ENCODE results near the gene SLC22A23. TPM values are rescaled to one million over a fixed set of nuclear protein-coding genes. Genes with fewer than 3 reads are reported as not detected.
"Not testable (repeated sequence)": the region's sequence is repeated elsewhere in the genome, so short reads cannot be mapped to it uniquely, and the experiment has no call there.

Gene SLC22A23
- total and polyA plus RNA-seq, 12 donors: 2.3 to 18.5 (median 5.3) TPM

GRCh38 chr6:3379482-3380060 is 77.3 kb downstream of the SLC22A23 start:
- DNase-seq: no peak
- peaks cover 6 to 10% of the 10 kb centered on the region in 2 donors for H3K4me1 ChIP-seq (replicated peaks in 1 of 2)
- H3K27me3 ChIP-seq: no peaks in the 10 kb centered on the region
- intact Hi-C loops (cut with DNase I): no loop called here
- H3K9me3 ChIP-seq (replicated peaks in 1 of 3): no peaks in the 10 kb centered on the region
- H3K27ac ChIP-seq: no peak overlapping the region
- WGBS, 4 donors: 87 to 91% (median 90%) methylated on average over 10 of the region's 10 CpGs
- TF ChIP-seq POLR2A (IDR thresholded peaks at IDR 0.05) (no peak), CTCF (IDR thresholded peaks at IDR 0.05) (no peak)
- H3K36me3 ChIP-seq (replicated peaks in 1 of 2): no peaks in the 10 kb centered on the region
- no peak overlapping the region for H3K4me3 ChIP-seq

- H3K36me3 ChIP-seq (replicated peaks in 1 of 2); H3K27ac ChIP-seq; intact Hi-C loops (cut with DNase I); H3K4me1 ChIP-seq (replicated peaks in 1 of 2); H3K4me3 ChIP-seq; H3K9me3 ChIP-seq (replicated peaks in 1 of 3); DNase-seq; H3K27me3 ChIP-seq: not testable (repeated sequence)
- 71 to 91% (median 82%) methylated on average over 4 of the region's 4 CpGs for WGBS, 4 donors
Observed at GRCh38 chr6:3378808-3379207, 78.0 kb downstream of the SLC22A23 start.

DNA sequence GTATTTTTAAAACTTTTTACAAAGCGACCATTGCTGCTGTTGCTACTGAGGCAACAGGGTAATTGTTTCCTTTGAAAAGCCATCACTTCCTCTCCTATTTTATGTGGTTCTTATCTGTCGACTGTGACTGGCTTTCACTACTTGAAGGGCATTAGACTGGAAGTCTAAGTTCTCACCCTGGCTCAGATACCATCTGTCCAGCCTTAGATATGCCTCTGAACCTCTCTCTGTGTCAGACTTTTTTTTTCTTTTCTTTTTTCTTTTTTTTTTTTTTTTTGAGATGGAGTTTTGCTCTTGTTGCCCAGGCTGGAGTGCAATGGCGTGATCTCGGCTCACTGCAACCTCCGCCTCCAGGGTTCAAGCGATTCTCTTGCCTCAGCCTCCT is 78.5 kb downstream of the SLC22A23 start:
- H3K4me3 ChIP-seq; H3K4me1 ChIP-seq (replicated peaks in 1 of 2); H3K27ac ChIP-seq; DNase-seq; H3K27me3 ChIP-seq; intact Hi-C loops (cut with DNase I); H3K36me3 ChIP-seq (replicated peaks in 1 of 2); H3K9me3 ChIP-seq (replicated peaks in 1 of 3): not testable (repeated sequence)
- WGBS, 4 donors: 82 to 86% (median 84%) methylated on average over 6 of the region's 6 CpGs

DNA sequence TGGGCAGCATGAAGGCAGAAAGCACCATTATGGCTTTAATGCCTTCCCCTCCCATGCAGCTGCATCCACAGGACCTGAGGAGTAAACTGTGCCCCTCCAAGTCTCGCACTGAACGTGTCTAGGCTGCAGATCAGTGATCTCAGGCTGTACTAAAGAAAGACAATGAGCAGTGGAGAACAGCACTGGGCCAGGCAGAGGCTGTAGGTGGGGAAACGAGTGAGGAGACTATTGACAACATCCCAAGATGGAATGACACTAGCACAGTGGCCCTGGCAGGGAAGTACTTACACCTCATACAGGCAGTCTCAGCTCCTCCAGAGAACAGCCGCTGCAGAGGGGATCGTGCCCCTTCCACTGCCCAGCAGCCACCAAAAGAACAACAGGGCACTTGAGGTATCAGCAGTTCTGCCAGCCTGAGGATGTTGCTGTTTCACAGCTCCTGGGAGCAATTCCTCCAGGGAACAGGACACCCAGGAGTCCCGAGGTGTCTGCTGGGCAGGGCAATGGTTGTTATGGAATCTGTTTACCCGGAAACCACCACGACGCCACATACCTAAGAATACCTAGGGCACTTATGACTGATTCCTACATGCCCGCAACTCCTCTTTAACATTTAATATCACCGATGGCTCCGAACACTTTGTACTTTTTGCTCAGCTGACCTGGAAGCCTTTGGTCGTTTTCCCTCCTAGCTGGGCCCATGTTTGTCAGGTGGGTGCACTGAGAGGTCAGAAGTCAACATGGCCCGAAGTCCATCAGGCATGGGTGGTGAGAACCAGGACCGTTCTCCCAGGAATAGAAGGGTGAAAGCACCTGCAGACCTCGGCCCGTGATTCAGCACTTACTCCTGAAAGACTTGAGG is 79.1 kb downstream of the SLC22A23 start:
- no peaks in the 10 kb centered on the region for H3K9me3 ChIP-seq (replicated peaks in 1 of 3)
- no peak for DNase-seq
- intact Hi-C loops (cut with DNase I): no loop called here
- TF ChIP-seq POLR2A (IDR thresholded peaks at IDR 0.05) (no peak), CTCF (IDR thresholded peaks at IDR 0.05) (no peak)
- WGBS, 4 donors: 88 to 92% (median 90%) methylated on average over 15 to 17 of the region's 17 CpGs
- no peaks in the 10 kb centered on the region for H3K36me3 ChIP-seq (replicated peaks in 1 of 2)
- H3K27ac ChIP-seq: no peak overlapping the region
- H3K27me3 ChIP-seq: no peaks in the 10 kb centered on the region
- no peaks in the 10 kb centered on the region for H3K4me1 ChIP-seq (replicated peaks in 1 of 2)
- H3K4me3 ChIP-seq: no peak overlapping the region

- WGBS, 4 donors: 83 to 95% (median 92%) methylated on average over 3 of the region's 3 CpGs
- DNase-seq: no peak
- Histone ChIP-seq H3K4me3 (no peak overlapping the region), H3K27me3 (no peaks in the 10 kb centered on the region), H3K36me3 (replicated peaks in 1 of 2) (no peaks in the 10 kb centered on the region), H3K27ac (no peak overlapping the region), H3K4me1 (replicated peaks in 1 of 2) (no peaks in the 10 kb centered on the region), H3K9me3 (replicated peaks in 1 of 3) (no peaks in the 10 kb centered on the region)
- TF ChIP-seq CTCF (IDR thresholded peaks at IDR 0.05) (no peak), POLR2A (IDR thresholded peaks at IDR 0.05) (no peak)
- intact Hi-C loops (cut with DNase I): no loop called here
Observed at GRCh38 chr6:3376893-3377535, 79.8 kb downstream of the SLC22A23 start.

Measured in adrenal gland (tissue), 12 donors.